ENCODE results near the gene RAB1A. TPM values are rescaled to one million over a fixed set of nuclear protein-coding genes. Genes with fewer than 3 reads are reported as not detected.

RAB1A gene
- total and polyA plus RNA-seq, 10 of the 15 experiments (the other 5 are each of a cell fraction or from before 2014, with no cell fraction given) = 48.9 to 171 (median 83.4) TPM

DNA sequence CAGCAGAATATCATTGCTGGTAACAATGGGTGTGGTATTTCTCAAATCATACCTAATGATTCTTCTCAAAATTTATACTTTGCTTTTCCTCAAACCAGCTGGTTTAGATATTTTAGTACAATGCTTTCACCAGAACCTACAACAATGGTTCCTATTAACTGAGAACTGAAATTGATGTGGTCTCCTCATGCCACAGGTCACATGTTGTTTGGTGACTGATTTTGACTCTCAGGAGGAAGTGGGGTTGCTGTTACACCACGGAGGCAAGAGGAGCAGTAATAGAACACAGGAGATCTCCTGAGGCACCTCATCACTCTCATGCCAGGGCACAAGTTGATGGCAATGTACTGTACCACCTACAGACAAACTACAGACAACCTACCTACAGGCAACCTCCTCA is 76.7 kb downstream of the RAB1A start (continued):
- TF ChIP-seq, protein P1, sequence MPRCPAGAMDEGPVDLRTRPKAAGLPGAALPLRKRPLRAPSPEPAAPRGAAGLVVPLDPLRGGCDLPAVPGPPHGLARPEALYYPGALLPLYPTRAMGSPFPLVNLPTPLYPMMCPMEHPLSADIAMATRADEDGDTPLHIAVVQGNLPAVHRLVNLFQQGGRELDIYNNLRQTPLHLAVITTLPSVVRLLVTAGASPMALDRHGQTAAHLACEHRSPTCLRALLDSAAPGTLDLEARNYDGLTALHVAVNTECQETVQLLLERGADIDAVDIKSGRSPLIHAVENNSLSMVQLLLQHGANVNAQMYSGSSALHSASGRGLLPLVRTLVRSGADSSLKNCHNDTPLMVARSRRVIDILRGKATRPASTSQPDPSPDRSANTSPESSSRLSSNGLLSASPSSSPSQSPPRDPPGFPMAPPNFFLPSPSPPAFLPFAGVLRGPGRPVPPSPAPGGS (IDR thresholded peaks at IDR 0.05; ENCODE audit: borderline replicate concordance, insufficient read depth, low read depth, low read length, poor library complexity, severe bottlenecking) = peak; percentile 50
- peak; percentile 95 for TF ChIP-seq RAD51 (IDR thresholded peaks at IDR 0.05)
- TF ChIP-seq BHLHE40 (IDR thresholded peaks at IDR 0.05; ENCODE audit: borderline replicate concordance in 1 of 2, low read depth in 2 of 2, low read length in 1 of 2) = peak; percentile 91 to 94
- no peak for TF ChIP-seq SREBF2 (IDR thresholded peaks at IDR 0.05; ENCODE audit: low read length)
- TF ChIP-seq RELA (IDR thresholded peaks at IDR 0.05; ENCODE audit: borderline replicate concordance, partially characterized antibody) = no peak
- TF ChIP-seq CUX1 (IDR thresholded peaks at IDR 0.05; ENCODE audit: insufficient replicate concordance, low read depth, low read length) = peak; percentile 89
- no peak for TF ChIP-seq NRF1 (conservative IDR thresholded peaks at IDR 0.05; ENCODE audit: low read depth, low read length)
- peak; percentile 55; the same call in 1 of the 2 replicates for TF ChIP-seq POLR2A (IDR thresholded peaks at IDR 0.05; ENCODE audit: low read depth, low read length)
- no peak for TF ChIP-seq HDAC6 (IDR thresholded peaks at IDR 0.05; ENCODE audit: unreplicated experiment)
- TF ChIP-seq, protein P2, sequence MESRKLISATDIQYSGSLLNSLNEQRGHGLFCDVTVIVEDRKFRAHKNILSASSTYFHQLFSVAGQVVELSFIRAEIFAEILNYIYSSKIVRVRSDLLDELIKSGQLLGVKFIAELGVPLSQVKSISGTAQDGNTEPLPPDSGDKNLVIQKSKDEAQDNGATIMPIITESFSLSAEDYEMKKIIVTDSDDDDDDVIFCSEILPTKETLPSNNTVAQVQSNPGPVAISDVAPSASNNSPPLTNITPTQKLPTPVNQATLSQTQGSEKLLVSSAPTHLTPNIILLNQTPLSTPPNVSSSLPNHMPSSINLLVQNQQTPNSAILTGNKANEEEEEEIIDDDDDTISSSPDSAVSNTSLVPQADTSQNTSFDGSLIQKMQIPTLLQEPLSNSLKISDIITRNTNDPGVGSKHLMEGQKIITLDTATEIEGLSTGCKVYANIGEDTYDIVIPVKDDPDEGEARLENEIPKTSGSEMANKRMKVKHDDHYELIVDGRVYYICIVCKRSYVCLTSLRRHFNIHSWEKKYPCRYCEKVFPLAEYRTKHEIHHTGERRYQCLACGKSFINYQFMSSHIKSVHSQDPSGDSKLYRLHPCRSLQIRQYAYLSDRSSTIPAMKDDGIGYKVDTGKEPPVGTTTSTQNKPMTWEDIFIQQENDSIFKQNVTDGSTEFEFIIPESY (IDR thresholded peaks at IDR 0.05) = no peak
- TF ChIP-seq GATAD2B (conservative IDR thresholded peaks at IDR 0.05; ENCODE audit: low read depth) = peak; percentile 46; the same call in 1 of the 2 replicates
- TF ChIP-seq MEF2B (IDR thresholded peaks at IDR 0.05; ENCODE audit: partially characterized antibody, poor library complexity, severe bottlenecking) = peak; percentile 70
- no peak for TF ChIP-seq RBBP5 (conservative IDR thresholded peaks at IDR 0.05)
- TF ChIP-seq ATF7 (IDR thresholded peaks at IDR 0.05; ENCODE audit: low read depth) = peak; percentile 81
- no peak for TF ChIP-seq KDM1A (IDR thresholded peaks at IDR 0.05; ENCODE audit: borderline replicate concordance)
- no peak for TF ChIP-seq LARP7 (IDR thresholded peaks at IDR 0.05)
- peak; percentile 86 for TF ChIP-seq MEF2A (IDR thresholded peaks at IDR 0.05; ENCODE audit: insufficient read depth, low read depth, low read length)
- TF ChIP-seq BMI1 (IDR thresholded peaks at IDR 0.05; ENCODE audit: borderline replicate concordance) = peak; percentile 29; the same call in 1 of the 2 replicates
- 0 out of 2 replicates have a peak, but pooled peaks have one; percentile 35 for TF ChIP-seq ASH2L (IDR thresholded peaks at IDR 0.05; ENCODE audit: borderline replicate concordance, low read depth)
- TF ChIP-seq FOXM1 (IDR thresholded peaks at IDR 0.05; ENCODE audit: low read depth, low read length) = peak; percentile 61; the same call in 1 of the 2 replicates
- TF ChIP-seq RUNX3 (IDR thresholded peaks at IDR 0.05; ENCODE audit: low read length) = peak; percentile 97
- TF ChIP-seq SIN3A (IDR thresholded peaks at IDR 0.05; ENCODE audit: low read depth, low read length) = no peak
- peak; percentile 75; the same call in 1 of the 2 replicates for TF ChIP-seq MXI1 (IDR thresholded peaks at IDR 0.05; ENCODE audit: low read depth, low read length)

Measured in GM12878 (cell line).